Endodermal cell (in vitro differentiated cells): Measurements from ENCODE around the gene NINJ1. TPM values are rescaled to one million over a fixed set of nuclear protein-coding genes. Genes with fewer than 3 reads are reported as not detected.
"Not testable (repeated sequence)": the region's sequence is repeated elsewhere in the genome, so short reads cannot be mapped to it uniquely, and the experiment has no call there.

ENCODE experiments used
- DNase-seq: peaks from one replicate; pipeline ENCODE4 v3.0.0-alpha.2; 2017
- H3K27ac ChIP-seq: 2 replicates; pipeline ENCODE4 v1.5.1; 2013; ENCODE audit warnings: mild to moderate bottlenecking, low read depth, low read length, moderate library complexity
- H3K27me3 ChIP-seq: 2 replicates; pipeline ENCODE4 v1.6.1; 2013; ENCODE audit warnings: mild to moderate bottlenecking, low read length, moderate library complexity; ENCODE audit not compliant: insufficient read depth, control insufficient read depth, poor library complexity, severe bottlenecking
- H3K36me3 ChIP-seq: 2 replicates; pipeline ENCODE4 v1.7.0; 2013; ENCODE audit warnings: mild to moderate bottlenecking, low read length, moderate library complexity; ENCODE audit not compliant: control insufficient read depth, insufficient read depth
- H3K4me1 ChIP-seq: one replicate; pipeline ENCODE4 v1.7.0; 2013; ENCODE audit warnings: low read length; ENCODE audit not compliant: control insufficient read depth, insufficient read depth
- H3K4me3 ChIP-seq: 2 replicates; pipeline ENCODE4 v1.5.1; 2013; ENCODE audit warnings: mild to moderate bottlenecking, low read length, moderate library complexity
- H3K9ac ChIP-seq: 2 replicates; pipeline ENCODE4 v1.6.1; 2013; ENCODE audit warnings: mild to moderate bottlenecking, low read length, moderate library complexity; ENCODE audit not compliant: poor library complexity, severe bottlenecking; ENCODE audit errors: extremely low read depth
- H3K9me3 ChIP-seq: 2 replicates; pipeline ENCODE4 v1.6.1; 2013; ENCODE audit warnings: mild to moderate bottlenecking, low read length, moderate library complexity; ENCODE audit not compliant: control insufficient read depth
- H3K27ac Mint-ChIP-seq: 2 replicates; pipeline ENCODE4 v1.8.0; 2020; ENCODE audit warnings: mixed read lengths
- H3K27me3 Mint-ChIP-seq: 2 replicates; pipeline ENCODE4 v1.8.0; 2021; ENCODE audit warnings: mild to moderate bottlenecking, mixed read lengths; ENCODE audit not compliant: insufficient read depth
- H3K36me3 Mint-ChIP-seq: 2 replicates; pipeline ENCODE4 v1.8.0; 2020; ENCODE audit warnings: low read depth, mixed read lengths
- H3K4me1 Mint-ChIP-seq: 2 replicates; pipeline ENCODE4 v1.8.0; 2020; ENCODE audit warnings: mixed read lengths
- H3K4me3 Mint-ChIP-seq: 2 replicates; pipeline ENCODE4 v1.8.0; 2020; ENCODE audit warnings: mild to moderate bottlenecking, moderate library complexity, mixed read lengths
- H3K9me3 Mint-ChIP-seq: 2 replicates; pipeline ENCODE4 v1.8.0; 2020; ENCODE audit warnings: mild to moderate bottlenecking, mixed read lengths
- CTCF ChIP-seq: fragments of 200-600 bp; sonication (generic); conservative IDR thresholded peaks from 2 replicates; pipeline ENCODE4 v1.5.0; 2021; ENCODE audit warnings: antibody characterized with exemption, mild to moderate bottlenecking
- WGBS, 2 experiments: methylation state at CpG; one replicate each; pipeline versions ENCODE4 v1.1.5 to v1.1.7; 2013; ENCODE audit warnings: missing lambda C conversion rate in 2 of 2, mixed read lengths in 1 of 2; ENCODE audit not compliant: insufficient coverage in 1 of 2, insufficient read length in 1 of 2; 5-methylcytosine and 5-hydroxymethylcytosine counted together
- total RNA-seq, 2 donors: library from RNA; stranded (reverse); fragmentation: NEBNext Ultra II Directional in 1 of 2; extraction: Animal tissue kit (Norgen Biotek cat#: 25700) in 1 of 2; gene quantifications; 2 replicates in 1 of 2; 3 replicates in 1 of 2; pipeline ENCODE4 v1.2.1, GENCODE V29; 2021

NINJ1 gene
- total RNA-seq, 2 donors from 2014 or later: 24.2 to 32.0 TPM

GRCh38 chr9:93149361-93149760 lies 15.3 kb upstream of the NINJ1 start:
- Histone ChIP-seq H3K27me3 (no peaks in the 10 kb centered on the region), H3K36me3 (no peaks in the 10 kb centered on the region), H3K27ac (no peak overlapping the region), H3K4me1 (no peaks in the 10 kb centered on the region), H3K9ac (no peak overlapping the region), H3K9me3 (no peaks in the 10 kb centered on the region), H3K4me3 (no peak overlapping the region)
- H3K36me3 Mint-ChIP-seq: no peaks in the 10 kb centered on the region
- peaks cover 2% of the 10 kb centered on the region for H3K9me3 Mint-ChIP-seq
- no peak overlapping the region for H3K4me3 Mint-ChIP-seq
- 71% methylated on average over 1 of the region's 1 CpG; no CpG with 5 or more reads in 1 of the 2 experiments for WGBS, 2 experiments
- no peak for DNase-seq
- no peaks in the 10 kb centered on the region for H3K4me1 Mint-ChIP-seq
- no peak overlapping the region for H3K27ac Mint-ChIP-seq
- no peaks in the 10 kb centered on the region for H3K27me3 Mint-ChIP-seq
- no peak for TF ChIP-seq CTCF

GRCh38 chr9:93148721-93149120 lies 14.7 kb upstream of the NINJ1 start:
- WGBS, 2 experiments: 86 to 93% methylated on average over 2 of the region's 2 CpGs
- no peaks in the 10 kb centered on the region for H3K9me3 ChIP-seq
- Mint-ChIP-seq H3K36me3 (no peaks in the 10 kb centered on the region), H3K4me3 (no peak overlapping the region), H3K27me3 (no peaks in the 10 kb centered on the region), H3K27ac (no peak overlapping the region), H3K9me3 (peaks cover 2% of the 10 kb centered on the region), H3K4me1 (no peaks in the 10 kb centered on the region)
- H3K9ac ChIP-seq: no peak overlapping the region
- no peak for DNase-seq
- no peaks in the 10 kb centered on the region for H3K36me3 ChIP-seq
- no peak for TF ChIP-seq CTCF
- H3K27ac ChIP-seq: no peak overlapping the region
- no peak overlapping the region for H3K4me3 ChIP-seq
- H3K27me3 ChIP-seq: no peaks in the 10 kb centered on the region
- H3K4me1 ChIP-seq: no peaks in the 10 kb centered on the region

- DNase-seq: no peak
- Histone ChIP-seq H3K4me3 (no peak overlapping the region), H3K4me1 (no peaks in the 10 kb centered on the region), H3K36me3 (no peaks in the 10 kb centered on the region), H3K9me3 (no peaks in the 10 kb centered on the region), H3K27me3 (no peaks in the 10 kb centered on the region), H3K27ac (no peak overlapping the region), H3K9ac (no peak overlapping the region)
- WGBS, 2 experiments: 78 to 80% methylated on average over 1 to 2 of the region's 2 CpGs
- no peak overlapping the region for H3K4me3 Mint-ChIP-seq
- H3K27ac Mint-ChIP-seq: no peak overlapping the region
- no peak for TF ChIP-seq CTCF
- H3K9me3 Mint-ChIP-seq: peaks cover 2% of the 10 kb centered on the region
- no peaks in the 10 kb centered on the region for H3K36me3 Mint-ChIP-seq
- H3K4me1 Mint-ChIP-seq: no peaks in the 10 kb centered on the region
- H3K27me3 Mint-ChIP-seq: no peaks in the 10 kb centered on the region
These were observed 13.6 kb upstream of the NINJ1 start for GRCh38 chr9:93147632-93148031.

- not testable (repeated sequence) for H3K4me1 Mint-ChIP-seq, H3K9me3 ChIP-seq, H3K36me3 ChIP-seq, H3K4me3 Mint-ChIP-seq, H3K9ac ChIP-seq, H3K27ac Mint-ChIP-seq, H3K4me3 ChIP-seq, H3K4me1 ChIP-seq, H3K27ac ChIP-seq, H3K9me3 Mint-ChIP-seq, H3K27me3 Mint-ChIP-seq, DNase-seq, H3K36me3 Mint-ChIP-seq, H3K27me3 ChIP-seq
- WGBS, 2 experiments: 89 to 90% methylated on average over 2 to 6 of the region's 6 CpGs
These were observed 12.6 kb upstream of the NINJ1 start for GRCh38 chr9:93146696-93147095.
